Uterus (tissue), 2 donors: ENCODE measurements around the gene SLC36A1.

Experiments used
- CTCF ChIP-seq, 4 experiments: fragments of 200-600 bp in 2 of 4; fragments of 450-650 bp in 2 of 4; sonication (generic) in 2 of 4; IDR thresholded peaks; one replicate each; pipeline ENCODE4 v1.5.1; 2016 to 2019; ENCODE audit warnings: antibody characterized with exemption in 4 of 4, mild to moderate bottlenecking in 2 of 4, moderate library complexity in 1 of 4
- POLR2A ChIP-seq, 2 donors: fragments of 450-650 bp; IDR thresholded peaks; one replicate each; pipeline ENCODE4 v1.6.1; 2016; ENCODE audit warnings: antibody characterized with exemption in 2 of 2, mild to moderate bottlenecking in 1 of 2, moderate library complexity in 1 of 2

GRCh38 chr5:151476016-151476415, 28.6 kb downstream of the SLC36A1 start:
- TF ChIP-seq CTCF (IDR thresholded peaks at IDR 0.05) (no peak), POLR2A (IDR thresholded peaks at IDR 0.05) (no peak)
